RWPE2 (cell line): Measurements from ENCODE around the gene ISY1.
A peak's percentile ranks its signal among the peaks of the same experiment; 100 is the strongest.
"Not testable (repeated sequence)": the region's sequence is repeated elsewhere in the genome, so short reads cannot be mapped to it uniquely, and the experiment has no call there.

ENCODE experiments used
- ATAC-seq: fragments of 200-7000 bp; cut with Tn5 transposase; 3 replicates; pipeline ENCODE4 v1.9.1; 2021; ENCODE audit warnings: low read depth
- DNase-seq: peaks from one replicate; pipeline ENCODE4 v3.0.0-alpha.2; 2020; ENCODE audit warnings: low spot score
- H3K27ac ChIP-seq: fragments of 450-650 bp; 2 replicates; pipeline ENCODE4 v1.5.1; 2017; ENCODE audit warnings: mild to moderate bottlenecking; ENCODE audit not compliant: poor library complexity, severe bottlenecking
- H3K27me3 ChIP-seq: fragments of 250-450 bp; sonication (Bioruptor Pico); 2 replicates; pipeline ENCODE4 v1.5.1; 2021; ENCODE audit warnings: mild to moderate bottlenecking, moderate library complexity; ENCODE audit not compliant: insufficient read depth, poor library complexity, severe bottlenecking
- H3K36me3 ChIP-seq: fragments of 250-450 bp; sonication (Bioruptor Pico); 2 replicates; pipeline ENCODE4 v1.5.1; 2020; ENCODE audit warnings: low read depth, mild to moderate bottlenecking, moderate library complexity
- H3K4me1 ChIP-seq: fragments of 250-450 bp; sonication (Bioruptor Pico); 2 replicates; pipeline ENCODE4 v1.5.1; 2021; ENCODE audit warnings: mild to moderate bottlenecking, moderate library complexity; ENCODE audit not compliant: insufficient read depth, poor library complexity, severe bottlenecking
- H3K4me3 ChIP-seq: fragments of 250-450 bp; sonication (Bioruptor Pico); 2 replicates; pipeline ENCODE4 v1.5.1; 2021; ENCODE audit warnings: mild to moderate bottlenecking, moderate library complexity; ENCODE audit not compliant: severe bottlenecking
- H3K9me3 ChIP-seq: fragments of 250-450 bp; sonication (Bioruptor Pico); 2 replicates; pipeline ENCODE4 v1.5.1; 2021; ENCODE audit warnings: mild to moderate bottlenecking, moderate library complexity; ENCODE audit not compliant: severe bottlenecking
- TF ChIP-seq, protein P1 (sequence below): fragments of 450-650 bp; IDR thresholded peaks from one replicate; pipeline ENCODE4 v1.5.1; 2017; ENCODE audit warnings: mild to moderate bottlenecking, moderate library complexity; ENCODE audit not compliant: poor library complexity, severe bottlenecking

Gene ISY1

DNA sequence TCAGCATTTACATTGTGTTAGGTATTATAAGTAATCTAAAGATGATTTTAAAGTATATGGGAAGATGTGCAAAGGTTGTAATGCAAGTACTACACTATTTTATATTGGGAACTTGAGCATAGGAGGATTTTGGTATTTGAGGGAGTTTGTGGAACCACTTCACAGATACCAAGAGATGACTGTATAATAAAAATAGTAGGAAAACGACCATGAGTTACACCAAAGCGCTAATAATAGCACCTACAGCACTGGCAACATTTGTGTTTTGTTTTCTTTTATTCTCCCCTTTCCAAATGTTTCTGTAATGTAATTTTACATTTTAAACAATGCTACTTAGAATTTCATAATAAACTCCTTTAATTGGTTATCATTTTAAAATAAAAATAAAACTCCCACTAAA, 12.3 kb upstream of the ISY1 start:
- no peaks in the 10 kb centered on the region for H3K9me3 ChIP-seq
- no peak overlapping the region for H3K4me3 ChIP-seq
- no peaks in the 10 kb centered on the region for H3K27me3 ChIP-seq
- ATAC-seq (no peak), DNase-seq (no peak)
- peaks cover 87% of the 10 kb centered on the region for H3K36me3 ChIP-seq
- TF ChIP-seq, protein P1, sequence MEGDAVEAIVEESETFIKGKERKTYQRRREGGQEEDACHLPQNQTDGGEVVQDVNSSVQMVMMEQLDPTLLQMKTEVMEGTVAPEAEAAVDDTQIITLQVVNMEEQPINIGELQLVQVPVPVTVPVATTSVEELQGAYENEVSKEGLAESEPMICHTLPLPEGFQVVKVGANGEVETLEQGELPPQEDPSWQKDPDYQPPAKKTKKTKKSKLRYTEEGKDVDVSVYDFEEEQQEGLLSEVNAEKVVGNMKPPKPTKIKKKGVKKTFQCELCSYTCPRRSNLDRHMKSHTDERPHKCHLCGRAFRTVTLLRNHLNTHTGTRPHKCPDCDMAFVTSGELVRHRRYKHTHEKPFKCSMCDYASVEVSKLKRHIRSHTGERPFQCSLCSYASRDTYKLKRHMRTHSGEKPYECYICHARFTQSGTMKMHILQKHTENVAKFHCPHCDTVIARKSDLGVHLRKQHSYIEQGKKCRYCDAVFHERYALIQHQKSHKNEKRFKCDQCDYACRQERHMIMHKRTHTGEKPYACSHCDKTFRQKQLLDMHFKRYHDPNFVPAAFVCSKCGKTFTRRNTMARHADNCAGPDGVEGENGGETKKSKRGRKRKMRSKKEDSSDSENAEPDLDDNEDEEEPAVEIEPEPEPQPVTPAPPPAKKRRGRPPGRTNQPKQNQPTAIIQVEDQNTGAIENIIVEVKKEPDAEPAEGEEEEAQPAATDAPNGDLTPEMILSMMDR = no peak
- no peak overlapping the region for H3K27ac ChIP-seq
- H3K4me1 ChIP-seq = no peaks in the 10 kb centered on the region

DNA sequence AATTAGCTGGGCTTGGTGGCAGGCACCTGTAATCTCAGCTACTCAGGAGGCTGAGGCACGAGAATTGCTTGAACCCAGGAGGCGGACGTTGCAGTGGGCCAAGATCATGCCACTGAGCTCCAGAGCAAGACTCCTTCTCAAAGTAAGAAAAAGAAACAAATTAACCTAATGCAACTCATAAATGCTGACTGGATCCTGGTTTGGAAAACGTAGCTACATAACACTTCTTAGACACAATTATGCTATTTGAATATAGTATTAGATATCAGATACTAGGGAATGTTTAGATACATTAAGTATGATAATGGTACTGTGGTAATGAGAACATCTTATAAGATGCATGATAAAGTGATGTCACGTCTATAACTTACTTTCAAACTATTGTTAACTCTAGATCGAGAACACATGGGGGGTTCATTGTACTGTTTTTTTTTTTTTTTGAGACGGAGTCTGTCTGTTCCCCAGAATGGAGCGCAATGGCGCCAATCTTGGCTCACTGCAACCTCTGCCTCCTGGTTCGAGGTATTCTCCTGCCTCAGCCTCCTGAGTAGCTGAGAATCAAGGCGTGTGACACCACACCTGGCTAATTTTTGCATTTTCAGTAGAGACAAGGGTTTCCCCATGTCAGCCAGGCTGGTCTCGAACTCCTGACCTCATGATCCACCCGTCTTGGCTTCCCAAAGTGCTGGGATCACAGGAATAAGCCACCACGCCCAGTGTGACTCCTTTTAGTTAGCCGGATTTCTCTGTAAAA, 5.9 kb upstream of the ISY1 start:
- no peak overlapping the region for H3K27ac ChIP-seq
- no peaks in the 10 kb centered on the region for H3K4me1 ChIP-seq
- ATAC-seq = no peak
- TF ChIP-seq, protein P1 = no peak
- H3K4me3 ChIP-seq = no peak overlapping the region
- no peaks in the 10 kb centered on the region for H3K9me3 ChIP-seq
- DNase-seq = no peak
- H3K36me3 ChIP-seq = peaks cover 60% of the 10 kb centered on the region
- H3K27me3 ChIP-seq = no peaks in the 10 kb centered on the region

DNA sequence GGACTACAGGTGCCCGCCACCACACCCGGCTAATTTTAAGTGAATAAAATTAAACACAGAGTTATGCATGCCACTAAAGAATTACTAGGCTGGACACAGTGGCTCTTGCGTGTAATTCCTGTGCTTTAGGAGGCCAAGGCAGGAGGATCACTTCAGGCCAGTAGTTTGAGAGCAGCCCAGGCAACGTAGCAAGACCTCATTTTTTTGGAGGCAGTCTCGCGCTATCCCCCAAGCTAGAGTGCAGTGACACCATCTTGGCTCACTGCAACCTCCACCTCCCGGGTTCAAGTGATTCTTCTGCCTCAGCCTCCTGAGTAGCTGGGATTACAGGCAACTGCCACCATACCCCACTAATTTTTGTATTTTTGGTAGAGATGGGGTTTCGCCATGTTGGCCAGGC, 4.7 kb upstream of the ISY1 start:
- not testable (repeated sequence) for ATAC-seq, H3K27ac ChIP-seq, H3K4me1 ChIP-seq, DNase-seq, H3K9me3 ChIP-seq, H3K27me3 ChIP-seq, H3K4me3 ChIP-seq
- peaks cover 48% of the 10 kb centered on the region for H3K36me3 ChIP-seq

DNA sequence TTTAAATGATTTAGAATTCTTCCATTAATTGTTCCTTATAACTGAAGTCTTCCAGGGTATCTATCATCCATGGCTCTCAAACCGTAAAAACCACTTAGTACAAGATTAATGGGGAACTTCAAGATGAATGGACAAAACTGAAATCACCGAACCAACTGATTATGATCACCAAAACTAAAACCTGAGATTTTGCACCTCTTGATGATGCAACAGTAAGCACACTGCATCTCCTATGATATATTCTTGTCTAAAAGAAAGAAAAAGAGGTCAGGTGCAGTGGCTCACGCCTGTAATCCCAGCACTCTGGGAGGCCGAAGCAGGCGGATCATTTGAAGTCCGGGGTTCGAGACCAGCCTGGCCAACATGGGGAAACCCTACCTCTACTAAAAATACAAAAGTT, 3.6 kb upstream of the ISY1 start:
- no peaks in the 10 kb centered on the region for H3K27me3 ChIP-seq
- DNase-seq (no peak), ATAC-seq (no peak)

DNA sequence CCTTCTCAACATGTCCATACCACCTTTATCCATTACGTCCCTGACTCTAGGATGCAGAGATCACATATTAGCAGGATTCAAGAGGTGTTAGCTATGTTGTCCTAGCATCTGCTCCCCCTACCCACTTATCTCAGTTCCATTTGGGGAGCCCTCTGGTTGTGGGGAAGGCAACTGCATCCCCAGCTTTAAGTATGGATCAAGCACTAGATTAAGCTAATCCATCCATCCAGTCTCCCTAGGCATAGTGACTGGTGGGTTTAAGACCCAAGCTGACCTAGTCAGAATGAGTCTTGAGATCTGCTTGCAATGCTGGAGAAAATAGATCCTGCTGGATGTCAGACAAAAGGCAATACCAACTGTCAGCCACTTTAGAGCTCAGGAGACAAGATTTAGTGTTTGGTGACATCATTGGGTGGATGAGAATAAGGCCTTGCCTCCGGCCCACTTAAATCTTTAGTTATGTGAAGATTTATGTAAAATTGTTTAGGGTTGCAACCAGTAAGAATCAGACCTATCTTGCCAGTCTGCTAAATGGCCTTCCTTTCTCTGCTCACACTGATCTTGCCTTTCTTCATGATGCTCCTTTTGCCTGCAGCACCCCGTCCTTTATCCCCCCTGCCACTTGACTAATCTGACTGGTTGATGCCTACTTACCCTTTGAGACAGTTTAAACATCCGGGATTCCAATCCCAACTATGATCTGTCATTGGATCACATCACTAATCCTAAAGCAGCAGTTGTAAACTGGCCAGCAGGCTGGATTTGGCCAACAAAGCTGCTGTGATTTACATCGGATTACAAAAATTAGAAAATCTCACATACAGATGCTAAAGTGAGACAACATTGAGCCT, 2.1 kb upstream of the ISY1 start:
- DNase-seq (no peak), ATAC-seq (no peak)
- H3K4me3 ChIP-seq = no peak overlapping the region
- no peaks in the 10 kb centered on the region for H3K9me3 ChIP-seq
- no peaks in the 10 kb centered on the region for H3K27me3 ChIP-seq
- peaks cover 36% of the 10 kb centered on the region for H3K36me3 ChIP-seq
- H3K27ac ChIP-seq = peak overlapping the region; percentile 87
- no peaks in the 10 kb centered on the region for H3K4me1 ChIP-seq
- TF ChIP-seq, protein P1 = no peak

More for the DNA sequence above, 3.6 kb upstream of the ISY1 start:
- H3K36me3 ChIP-seq = peaks cover 37% of the 10 kb centered on the region
- no peak overlapping the region for H3K27ac ChIP-seq
- TF ChIP-seq, protein P1 = no peak
- no peaks in the 10 kb centered on the region for H3K4me1 ChIP-seq
- H3K9me3 ChIP-seq = no peaks in the 10 kb centered on the region
- H3K4me3 ChIP-seq = no peak overlapping the region
